ENCODE measurements around the gene KRTAP13-3. TPM values are rescaled to one million over a fixed set of nuclear protein-coding genes. Genes with fewer than 3 reads are reported as not detected.

The KRTAP13-3 gene
- total and polyA plus RNA-seq, 9 of the 15 experiments (the other 6 are each of a cell fraction or from before 2014, with no cell fraction given): not detected

DNA sequence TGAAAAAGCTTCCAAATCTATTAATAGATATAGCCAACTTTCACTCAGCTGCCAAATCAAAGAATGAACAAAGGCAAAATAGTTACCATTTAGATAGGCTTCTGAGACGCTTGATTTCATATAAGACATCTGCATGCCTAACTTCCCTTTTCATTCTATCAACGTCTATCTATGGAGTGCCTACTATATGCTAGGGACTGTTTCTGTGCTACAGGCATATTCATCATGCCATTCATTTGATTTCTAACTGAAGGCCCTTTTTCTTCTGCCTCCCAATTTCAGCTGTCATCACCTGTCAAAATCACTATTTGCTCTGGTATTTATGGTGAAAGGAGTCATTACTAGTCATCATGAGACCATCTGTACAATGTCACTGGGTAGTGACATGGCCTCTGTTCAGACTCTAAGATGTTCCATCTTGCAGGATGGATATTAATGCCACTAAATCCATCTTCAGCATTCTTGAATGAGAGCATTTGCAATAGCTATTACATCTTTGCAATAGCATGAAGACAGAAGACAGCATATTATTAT, 34.2 kb downstream of the KRTAP13-3 start:
- CTCF ChIA-PET (ENCODE audit: low intra/inter-chr PET ratio): no interaction called here
- H3K9me1 ChIP-seq (ENCODE audit: control insufficient read depth, insufficient read depth, low read length): no peaks in the 10 kb centered on the region
- no TSS peak for BruUV-seq (replicated peaks)
- DNase-seq (ENCODE audit: extremely low read depth in 1 of 4, low spot score in 3 of 4) (no peak), ATAC-seq (no peak), FAIRE-seq (no peak)
- H3K27ac ChIP-seq (ENCODE audit: extremely low read depth, low read depth, low read length): no peak overlapping the region
- H3K79me2 ChIP-seq (ENCODE audit: control insufficient read depth, insufficient read depth, low read length): no peaks in the 10 kb centered on the region
- no peak overlapping the region for H3K4me3 ChIP-seq
- no peaks in the 10 kb centered on the region for H3K36me3 ChIP-seq (ENCODE audit: control insufficient read depth, insufficient read depth, low read length)
- H3K27me3 ChIP-seq (ENCODE audit: control insufficient read depth in 2 of 2, insufficient read depth in 2 of 2, low read length in 2 of 2): no peaks in the 10 kb centered on the region
- in situ Hi-C loops (cut with MboI): no loop called here
- intact Hi-C loops (cut with micrococcal nuclease): no loop called here
- H2AFZ ChIP-seq (ENCODE audit: low read depth, low read length): no peak overlapping the region
- H4K20me1 ChIP-seq (replicated peaks; ENCODE audit: control insufficient read depth, insufficient read depth, low read length): no peaks in the 10 kb centered on the region
- no peak overlapping the region for H3K4me2 ChIP-seq (ENCODE audit: insufficient read depth, low read length)
- no peak overlapping the region for H3K9ac ChIP-seq (ENCODE audit: insufficient read depth in 1 of 2, low read depth in 2 of 2, low read length in 2 of 2)
- TF ChIP-seq, protein P1, sequence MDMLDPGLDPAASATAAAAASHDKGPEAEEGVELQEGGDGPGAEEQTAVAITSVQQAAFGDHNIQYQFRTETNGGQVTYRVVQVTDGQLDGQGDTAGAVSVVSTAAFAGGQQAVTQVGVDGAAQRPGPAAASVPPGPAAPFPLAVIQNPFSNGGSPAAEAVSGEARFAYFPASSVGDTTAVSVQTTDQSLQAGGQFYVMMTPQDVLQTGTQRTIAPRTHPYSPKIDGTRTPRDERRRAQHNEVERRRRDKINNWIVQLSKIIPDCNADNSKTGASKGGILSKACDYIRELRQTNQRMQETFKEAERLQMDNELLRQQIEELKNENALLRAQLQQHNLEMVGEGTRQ (CRISPR knock-in tag; IDR thresholded peaks at IDR 0.05): no peak
- TF ChIP-seq HEY1 (CRISPR knock-in tag; IDR thresholded peaks at IDR 0.05; ENCODE audit: borderline replicate concordance): no peak
- TF ChIP-seq PHB2 (IDR thresholded peaks at IDR 0.05; ENCODE audit: low read depth): no peak
- TF ChIP-seq NFE2L1 (tag; IDR thresholded peaks at IDR 0.05; ENCODE audit: borderline replicate concordance, low read depth): no peak
- no peak for TF ChIP-seq FOSL1 (tag; conservative IDR thresholded peaks at IDR 0.05)
- TF ChIP-seq NCOA6 (IDR thresholded peaks at IDR 0.05): no peak
- TF ChIP-seq PRMT5 (CRISPR knock-in tag; IDR thresholded peaks at IDR 0.05): no peak
- TF ChIP-seq HMG20B (CRISPR knock-in tag; IDR thresholded peaks at IDR 0.05): no peak
- TF ChIP-seq SOX6 (IDR thresholded peaks at IDR 0.05): no peak
- no peak for TF ChIP-seq FOXK1 (CRISPR knock-in tag; IDR thresholded peaks at IDR 0.05; ENCODE audit: borderline replicate concordance)
- no peak for TF ChIP-seq HLTF (IDR thresholded peaks at IDR 0.05)
- TF ChIP-seq NR3C1 (CRISPR knock-in tag; IDR thresholded peaks at IDR 0.05): no peak
- TF ChIP-seq HSF4 (CRISPR knock-in tag; IDR thresholded peaks at IDR 0.05; ENCODE audit: borderline replicate concordance): no peak
- H3K9me3 ChIP-seq (replicated peaks; ENCODE audit: control insufficient read depth, insufficient read depth, low read depth, low read length): no peaks in the 10 kb centered on the region; the same call in 1 of the 2 replicates
- no peaks in the 10 kb centered on the region for H3K4me1 ChIP-seq (replicated peaks in 1 of 2; ENCODE audit: control insufficient read depth in 2 of 2, insufficient read depth in 2 of 2, low read length in 2 of 2)
- WGBS (ENCODE audit: insufficient coverage, low coverage, missing lambda C conversion rate): 0% methylated on average over 2 of the region's 2 CpGs
- POLR2A ChIA-PET: no interaction called here
